ENCODE measurements around the gene PDCD6IP.

PDCD6IP gene

DNA sequence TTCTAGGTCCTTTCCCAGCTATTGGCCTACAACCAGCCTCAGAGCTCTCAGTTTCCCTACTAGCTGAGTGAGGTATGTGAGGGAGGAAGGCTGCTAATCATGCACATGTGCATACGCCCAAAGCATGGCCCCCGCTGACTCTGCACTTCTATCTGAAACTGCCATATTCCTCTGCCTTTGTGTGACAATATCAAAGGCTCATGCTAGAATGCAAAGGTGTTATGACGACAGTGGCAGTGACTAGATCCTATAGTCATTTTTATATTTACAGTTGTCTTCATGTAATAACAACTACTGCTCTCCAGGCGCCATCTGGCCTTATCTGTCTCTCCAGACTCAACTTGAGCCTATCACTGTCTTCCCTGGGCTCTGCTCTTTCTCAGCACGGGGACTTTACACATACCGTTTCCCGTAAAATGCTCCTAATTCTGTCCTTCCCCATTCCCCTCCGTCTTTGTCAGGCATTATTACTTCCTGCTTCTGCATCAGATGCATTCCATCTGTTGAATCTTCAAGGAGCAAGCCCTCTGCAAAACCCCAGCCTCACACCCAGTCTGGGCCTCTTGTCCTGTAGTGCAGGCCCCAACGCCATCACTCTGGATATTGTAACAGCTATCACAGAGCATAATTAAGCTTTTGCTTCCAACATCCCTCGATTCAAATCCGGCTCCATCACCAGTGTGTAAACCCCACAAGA lies 102.5 kb downstream of the PDCD6IP start:
- Histone ChIP-seq H3K79me2 (ENCODE audit: low read length) (no peaks in the 10 kb centered on the region), H3K4me2 (ENCODE audit: low read depth, low read length) (no peak overlapping the region), H3K9ac (ENCODE audit: low read length) (no peak overlapping the region), H3K36me3 (replicated peaks; ENCODE audit: insufficient read depth, low read length) (no peaks in the 10 kb centered on the region), H3K9me2 (replicated peaks; ENCODE audit: insufficient read depth, low read length) (no peaks in the 10 kb centered on the region), H3K27ac (ENCODE audit: low read length) (no peak overlapping the region), H3K4me3 (ENCODE audit: low read length) (no peak overlapping the region), H3K4me1 (ENCODE audit: low read length) (no peaks in the 10 kb centered on the region), H4K20me1 (ENCODE audit: insufficient read depth, low read length) (no peaks in the 10 kb centered on the region), H3K27me3 (replicated peaks; ENCODE audit: insufficient read depth, low read length) (no peaks in the 10 kb centered on the region), H3K9me3 (replicated peaks; ENCODE audit: insufficient read depth, low read length) (no peaks in the 10 kb centered on the region), H2AFZ (ENCODE audit: low read length) (no peak overlapping the region), H3F3A (ENCODE audit: insufficient read depth, low read length) (no peaks in the 10 kb centered on the region)
- no peak for DNase-seq
- TF ChIP-seq EZH2 (optimal IDR thresholded peaks at IDR 0.05; ENCODE audit: low read depth, low read length) (no peak), CTCF (IDR thresholded peaks at IDR 0.05; ENCODE audit: low read length) (no peak), EZH2phosphoT487 (IDR thresholded peaks at IDR 0.05; ENCODE audit: low read length) (no peak)

DNA sequence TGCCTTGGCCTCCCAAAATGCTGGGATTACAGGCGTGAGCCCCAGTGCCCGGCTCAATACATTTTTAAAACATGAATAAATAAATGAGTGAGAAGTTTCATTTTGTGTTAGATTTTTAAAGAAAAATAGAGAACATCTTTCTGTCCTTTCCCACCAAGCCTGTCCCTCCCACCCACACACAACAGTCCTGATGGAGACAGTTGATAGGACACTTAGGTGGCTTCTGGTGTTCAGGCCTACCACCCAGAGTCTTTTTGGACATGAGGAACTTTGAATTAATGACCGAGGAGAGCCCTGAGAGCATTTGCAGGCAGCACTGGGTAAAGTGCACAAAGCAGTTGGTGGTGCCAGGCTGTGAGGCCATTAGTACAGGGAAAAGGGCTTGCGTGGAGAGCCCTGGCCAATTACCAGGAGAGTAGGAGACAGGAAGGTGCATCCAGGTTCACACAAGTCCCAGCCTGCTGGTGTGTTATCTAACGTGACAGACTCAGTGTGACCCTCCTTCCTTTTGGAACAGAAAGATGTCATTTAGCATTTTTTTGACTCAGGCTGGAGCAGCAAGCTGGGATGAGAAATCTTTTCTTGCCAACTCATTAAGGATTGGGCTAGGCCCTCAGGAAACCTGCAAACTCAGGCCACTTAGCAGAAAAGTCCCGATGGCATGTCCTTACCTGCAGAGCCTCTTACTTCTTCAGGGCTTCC lies 103.6 kb downstream of the PDCD6IP start:
- Histone ChIP-seq H3K27ac (ENCODE audit: low read length) (no peak overlapping the region), H3K9ac (ENCODE audit: low read length) (no peak overlapping the region), H3K4me1 (ENCODE audit: low read length) (no peaks in the 10 kb centered on the region), H3K79me2 (ENCODE audit: low read length) (no peaks in the 10 kb centered on the region), H3F3A (ENCODE audit: insufficient read depth, low read length) (no peaks in the 10 kb centered on the region), H3K9me3 (replicated peaks; ENCODE audit: insufficient read depth, low read length) (no peaks in the 10 kb centered on the region), H3K9me2 (replicated peaks; ENCODE audit: insufficient read depth, low read length) (no peaks in the 10 kb centered on the region), H4K20me1 (ENCODE audit: insufficient read depth, low read length) (no peaks in the 10 kb centered on the region), H3K4me2 (ENCODE audit: low read depth, low read length) (no peak overlapping the region), H3K36me3 (replicated peaks; ENCODE audit: insufficient read depth, low read length) (no peaks in the 10 kb centered on the region), H3K4me3 (ENCODE audit: low read length) (no peak overlapping the region), H3K27me3 (replicated peaks; ENCODE audit: insufficient read depth, low read length) (no peaks in the 10 kb centered on the region), H2AFZ (ENCODE audit: low read length) (no peak overlapping the region)
- TF ChIP-seq EZH2 (optimal IDR thresholded peaks at IDR 0.05; ENCODE audit: low read depth, low read length): no peak
- TF ChIP-seq CTCF (IDR thresholded peaks at IDR 0.05; ENCODE audit: low read length): no peak
- TF ChIP-seq EZH2phosphoT487 (IDR thresholded peaks at IDR 0.05; ENCODE audit: low read length): no peak
- DNase-seq: no peak

DNA sequence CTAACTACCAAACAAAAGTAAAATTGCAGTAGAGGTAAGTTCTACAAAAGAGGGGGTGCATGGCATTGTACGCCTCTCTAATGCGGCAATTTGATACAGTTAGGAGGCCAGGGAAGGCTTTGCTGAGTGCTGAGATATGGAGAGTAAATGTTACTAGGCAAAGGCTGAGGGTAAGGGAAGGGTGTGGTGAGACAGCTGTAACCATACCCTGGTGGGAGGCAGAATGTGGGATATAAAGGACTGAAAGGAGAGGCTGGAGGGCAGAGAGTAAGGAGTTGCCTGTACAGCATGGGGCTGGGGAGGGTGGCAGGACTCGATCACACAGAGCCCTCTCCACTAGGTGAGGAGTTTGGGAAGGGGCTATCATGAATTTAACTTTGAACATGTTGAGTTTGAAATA lies 106.3 kb downstream of the PDCD6IP start:
- Histone ChIP-seq H3K4me3 (ENCODE audit: low read length) (no peak overlapping the region), H3K9me2 (replicated peaks; ENCODE audit: insufficient read depth, low read length) (no peaks in the 10 kb centered on the region), H3K4me1 (ENCODE audit: low read length) (no peaks in the 10 kb centered on the region), H2AFZ (ENCODE audit: low read length) (no peak overlapping the region), H3K36me3 (replicated peaks; ENCODE audit: insufficient read depth, low read length) (no peaks in the 10 kb centered on the region), H4K20me1 (ENCODE audit: insufficient read depth, low read length) (no peaks in the 10 kb centered on the region), H3K4me2 (ENCODE audit: low read depth, low read length) (no peak overlapping the region), H3K27ac (ENCODE audit: low read length) (no peak overlapping the region), H3K27me3 (replicated peaks; ENCODE audit: insufficient read depth, low read length) (no peaks in the 10 kb centered on the region), H3K79me2 (ENCODE audit: low read length) (no peaks in the 10 kb centered on the region), H3F3A (ENCODE audit: insufficient read depth, low read length) (no peaks in the 10 kb centered on the region), H3K9ac (ENCODE audit: low read length) (no peak overlapping the region), H3K9me3 (replicated peaks; ENCODE audit: insufficient read depth, low read length) (no peaks in the 10 kb centered on the region)
- DNase-seq: no peak
- no peak for TF ChIP-seq CTCF (IDR thresholded peaks at IDR 0.05; ENCODE audit: low read length)
- TF ChIP-seq EZH2 (optimal IDR thresholded peaks at IDR 0.05; ENCODE audit: low read depth, low read length): no peak
- TF ChIP-seq EZH2phosphoT487 (IDR thresholded peaks at IDR 0.05; ENCODE audit: low read length): no peak

Data from MM.1S (cell line).